GM23338 (cell line): Measurements from ENCODE around the gene IDE. TPM values are rescaled to one million over a fixed set of nuclear protein-coding genes. Genes with fewer than 3 reads are reported as not detected.

Source experiments
- ATAC-seq: fragments of 200-7000 bp; cut with Tn5 transposase; 3 replicates; pipeline ENCODE4 v1.9.1; 2020
- DNase-seq: peaks from one replicate; pipeline ENCODE4 v3.0.0-alpha.2; 2015; ENCODE audit warnings: low spot score
- H2AFZ ChIP-seq: fragments of 200-600 bp; sonication (generic); 2 replicates; pipeline ENCODE4 v1.8.0; 2016; ENCODE audit warnings: antibody characterized with exemption, mild to moderate bottlenecking, moderate library complexity
- H3F3A ChIP-seq: fragments of 200-600 bp; sonication (generic); replicated peaks from 2 replicates; pipeline ENCODE4 v1.8.0; 2017; ENCODE audit warnings: antibody characterized with exemption, mixed run types, low read depth
- H3K27ac ChIP-seq: fragments of 200-600 bp; sonication (generic); 2 replicates; pipeline ENCODE4 v1.6.1; 2016; ENCODE audit warnings: low read depth
- H3K27me3 ChIP-seq: fragments of 200-600 bp; sonication (generic); 2 replicates; pipeline ENCODE4 v1.8.0; 2016; ENCODE audit warnings: mild to moderate bottlenecking, mixed run types, moderate library complexity; ENCODE audit not compliant: insufficient read depth
- H3K36me3 ChIP-seq: fragments of 200-600 bp; sonication (generic); 2 replicates; pipeline ENCODE4 v1.8.0; 2016; ENCODE audit warnings: mild to moderate bottlenecking; ENCODE audit not compliant: insufficient read depth
- H3K4me1 ChIP-seq: fragments of 200-600 bp; sonication (generic); 2 replicates; pipeline ENCODE4 v1.8.0; 2016; ENCODE audit warnings: mild to moderate bottlenecking, moderate library complexity; ENCODE audit not compliant: insufficient read depth
- H3K4me2 ChIP-seq: fragments of 200-600 bp; sonication (generic); 2 replicates; pipeline ENCODE4 v1.7.1; 2017; ENCODE audit warnings: mixed run types
- H3K4me3 ChIP-seq: fragments of 200-600 bp; sonication (generic); 2 replicates; pipeline ENCODE4 v1.6.1; 2016; ENCODE audit warnings: mixed run types
- H3K79me2 ChIP-seq: fragments of 200-600 bp; sonication (generic); replicated peaks from 2 replicates; pipeline ENCODE4 v1.8.0; 2017; ENCODE audit warnings: mild to moderate bottlenecking; ENCODE audit not compliant: insufficient read depth
- H3K9me2 ChIP-seq: fragments of 200-600 bp; sonication (generic); 2 replicates; pipeline ENCODE4 v1.8.0; 2017; ENCODE audit not compliant: insufficient read depth
- H4K20me1 ChIP-seq: fragments of 200-600 bp; sonication (generic); replicated peaks from 2 replicates; pipeline ENCODE4 v1.8.0; 2017; ENCODE audit warnings: mild to moderate bottlenecking; ENCODE audit not compliant: insufficient read depth
- H3K27ac Mint-ChIP-seq: 2 replicates; pipeline ENCODE4 v1.8.0; 2020; ENCODE audit warnings: inconsistent platforms, mild to moderate bottlenecking, moderate library complexity, mixed read lengths
- H3K27me3 Mint-ChIP-seq: 3 replicates; pipeline ENCODE4 v1.8.0; 2022; ENCODE audit warnings: low read depth, mild to moderate bottlenecking, moderate library complexity, mixed read lengths, inconsistent platforms; ENCODE audit not compliant: insufficient read depth, poor library complexity
- H3K36me3 Mint-ChIP-seq: 3 replicates; pipeline ENCODE4 v1.8.0; 2021; ENCODE audit warnings: low read depth, mild to moderate bottlenecking, inconsistent platforms, moderate library complexity, mixed read lengths
- H3K4me1 Mint-ChIP-seq: 3 replicates; pipeline ENCODE4 v1.8.0; 2020; ENCODE audit warnings: mild to moderate bottlenecking, inconsistent platforms, mixed read lengths
- H3K4me3 Mint-ChIP-seq: 3 replicates; pipeline ENCODE4 v1.8.0; 2021; ENCODE audit warnings: moderate library complexity, mild to moderate bottlenecking, inconsistent platforms, mixed read lengths
- H3K9me3 Mint-ChIP-seq: 3 replicates; pipeline ENCODE4 v1.8.0; 2020; ENCODE audit warnings: moderate library complexity, mild to moderate bottlenecking, inconsistent platforms, mixed read lengths
- CREB1 ChIP-seq: fragments of 250-450 bp; sonication (Bioruptor Pico); IDR thresholded peaks from 2 replicates; pipeline ENCODE4 v1.5.0; 2020; ENCODE audit warnings: low read depth, mild to moderate bottlenecking, moderate library complexity
- EZH2 ChIP-seq: fragments of 200-600 bp; sonication (generic); IDR thresholded peaks from one replicate; pipeline ENCODE4 v1.8.0; 2017; ENCODE audit warnings: antibody characterized with exemption, mild to moderate bottlenecking, low read depth; ENCODE audit not compliant: unreplicated experiment
- EZH2phosphoT487 ChIP-seq: fragments of 200-600 bp; sonication (generic); IDR thresholded peaks from one replicate; pipeline ENCODE4 v1.8.1; 2018; ENCODE audit warnings: antibody characterized with exemption; ENCODE audit not compliant: unreplicated experiment
- JUNB ChIP-seq: IDR thresholded peaks from one replicate; pipeline ENCODE4 v1.6.1; 2016; ENCODE audit warnings: antibody characterized with exemption; ENCODE audit not compliant: unreplicated experiment
- NANOG ChIP-seq: IDR thresholded peaks from 2 replicates; pipeline ENCODE4 v1.6.1; 2016; ENCODE audit warnings: antibody characterized with exemption, borderline replicate concordance
- REST ChIP-seq: IDR thresholded peaks from one replicate; pipeline ENCODE4 v1.6.1; 2018; ENCODE audit warnings: antibody characterized with exemption; ENCODE audit not compliant: unreplicated experiment
- STAT1 ChIP-seq: IDR thresholded peaks from one replicate; pipeline ENCODE4 v1.6.1; 2016; ENCODE audit warnings: antibody characterized with exemption; ENCODE audit not compliant: unreplicated experiment
- ZNF114 ChIP-seq: fragments of 250-450 bp; sonication (Bioruptor Pico); IDR thresholded peaks from 2 replicates; pipeline ENCODE4 v1.5.0; 2020; ENCODE audit warnings: mild to moderate bottlenecking, moderate library complexity
- ZNF331 ChIP-seq: fragments of 250-450 bp; sonication (Bioruptor Pico); IDR thresholded peaks from 2 replicates; pipeline ENCODE4 v1.5.0; 2020; ENCODE audit warnings: low read depth, mild to moderate bottlenecking, moderate library complexity
- polyA plus RNA-seq: library from polyadenylated mRNA; unstranded; fragments of >200 nt; fragmentation: Nextera tagmentation; extraction: Ambion mirVana; gene quantifications from 2 replicates; pipeline ENCODE4 v1.2.1, GENCODE V29; 2016
- total RNA-seq: library from RNA; depleted of rRNA; stranded (reverse); fragments of >200 nt; shearing (Covaris generic); gene quantifications from 2 replicates; pipeline ENCODE4 v1.2.3, GENCODE V29; 2014
- TF ChIP-seq, protein P1 (sequence below): fragments of 250-450 bp; sonication (Bioruptor Pico); IDR thresholded peaks from 2 replicates; pipeline ENCODE4 v1.5.0; 2020; ENCODE audit warnings: mild to moderate bottlenecking, moderate library complexity
- TF ChIP-seq, protein P2 (sequence below): IDR thresholded peaks from 2 replicates; pipeline ENCODE4 v1.6.1; 2016; ENCODE audit warnings: antibody characterized with exemption

Gene IDE
- total and polyA plus RNA-seq, 2 experiments from 2014 or later, result 12.9 to 36.3 TPM

DNA sequence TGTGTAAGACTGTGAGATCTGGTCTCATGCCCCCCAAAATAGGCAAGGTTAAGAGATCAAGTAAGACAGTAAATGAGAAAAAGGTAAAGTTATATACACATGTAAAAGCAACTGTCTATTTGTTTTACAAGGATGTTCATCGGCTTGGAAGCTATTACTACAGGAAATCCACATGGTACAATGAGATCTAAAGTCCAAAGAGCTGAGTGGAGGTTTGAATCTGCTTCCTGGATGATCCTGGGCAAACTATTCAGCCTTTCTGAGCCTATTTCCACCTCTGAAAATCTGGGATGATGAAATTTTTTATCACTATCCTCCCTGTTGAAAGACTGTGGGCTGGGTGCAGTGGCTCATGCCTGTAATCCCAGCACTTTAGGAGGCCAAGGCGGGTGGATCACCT, 123.0 kb downstream of the IDE start (continued):
- TF ChIP-seq EZH2 (no peak), ZNF331 (CRISPR knock-in tag) (no peak), REST (no peak), EZH2phosphoT487 (no peak), STAT1 (no peak)

DNA sequence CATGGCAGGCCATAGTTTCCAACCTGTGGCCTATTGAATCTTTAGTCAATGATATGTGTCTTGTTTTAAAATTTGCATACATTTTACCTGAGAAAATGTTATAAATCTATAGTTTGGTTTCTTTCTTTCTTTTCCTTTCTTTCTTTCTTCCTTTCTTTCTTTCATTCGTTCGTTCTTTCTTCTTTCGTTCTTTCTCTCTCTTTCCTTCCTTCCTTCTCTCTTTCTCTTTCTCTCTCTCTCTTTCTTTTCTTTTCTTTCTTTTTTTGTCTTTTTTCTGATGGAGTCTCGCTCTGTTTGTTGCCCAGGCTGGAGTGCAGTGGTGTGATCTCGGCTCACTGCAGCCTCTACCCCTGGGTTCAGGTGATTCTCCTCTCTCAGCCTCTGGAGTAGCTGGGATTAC, 133.3 kb downstream of the IDE start:
- Mint-ChIP-seq H3K27me3 (peaks cover 2% of the 10 kb centered on the region), H3K9me3 (no peaks in the 10 kb centered on the region), H3K27ac (no peak overlapping the region), H3K4me3 (no peak overlapping the region), H3K36me3 (no peaks in the 10 kb centered on the region), H3K4me1 (no peaks in the 10 kb centered on the region; the same call in 2 of the 3 replicates)
- Histone ChIP-seq H3K36me3 (no peaks in the 10 kb centered on the region), H3K9me2 (no peaks in the 10 kb centered on the region), H3K4me1 (no peaks in the 10 kb centered on the region), H3F3A (no peaks in the 10 kb centered on the region), H3K4me2 (no peak overlapping the region), H3K27ac (no peak overlapping the region), H4K20me1 (no peaks in the 10 kb centered on the region), H2AFZ (no peak overlapping the region), H3K27me3 (no peaks in the 10 kb centered on the region), H3K4me3 (no peak overlapping the region), H3K79me2 (no peaks in the 10 kb centered on the region)
- ATAC-seq (no peak), DNase-seq (no peak)
- TF ChIP-seq ZNF331 (CRISPR knock-in tag), result no peak
- TF ChIP-seq REST, result no peak
- TF ChIP-seq NANOG, result no peak
- TF ChIP-seq EZH2, result no peak
- no peak for TF ChIP-seq STAT1
- TF ChIP-seq, protein P1, sequence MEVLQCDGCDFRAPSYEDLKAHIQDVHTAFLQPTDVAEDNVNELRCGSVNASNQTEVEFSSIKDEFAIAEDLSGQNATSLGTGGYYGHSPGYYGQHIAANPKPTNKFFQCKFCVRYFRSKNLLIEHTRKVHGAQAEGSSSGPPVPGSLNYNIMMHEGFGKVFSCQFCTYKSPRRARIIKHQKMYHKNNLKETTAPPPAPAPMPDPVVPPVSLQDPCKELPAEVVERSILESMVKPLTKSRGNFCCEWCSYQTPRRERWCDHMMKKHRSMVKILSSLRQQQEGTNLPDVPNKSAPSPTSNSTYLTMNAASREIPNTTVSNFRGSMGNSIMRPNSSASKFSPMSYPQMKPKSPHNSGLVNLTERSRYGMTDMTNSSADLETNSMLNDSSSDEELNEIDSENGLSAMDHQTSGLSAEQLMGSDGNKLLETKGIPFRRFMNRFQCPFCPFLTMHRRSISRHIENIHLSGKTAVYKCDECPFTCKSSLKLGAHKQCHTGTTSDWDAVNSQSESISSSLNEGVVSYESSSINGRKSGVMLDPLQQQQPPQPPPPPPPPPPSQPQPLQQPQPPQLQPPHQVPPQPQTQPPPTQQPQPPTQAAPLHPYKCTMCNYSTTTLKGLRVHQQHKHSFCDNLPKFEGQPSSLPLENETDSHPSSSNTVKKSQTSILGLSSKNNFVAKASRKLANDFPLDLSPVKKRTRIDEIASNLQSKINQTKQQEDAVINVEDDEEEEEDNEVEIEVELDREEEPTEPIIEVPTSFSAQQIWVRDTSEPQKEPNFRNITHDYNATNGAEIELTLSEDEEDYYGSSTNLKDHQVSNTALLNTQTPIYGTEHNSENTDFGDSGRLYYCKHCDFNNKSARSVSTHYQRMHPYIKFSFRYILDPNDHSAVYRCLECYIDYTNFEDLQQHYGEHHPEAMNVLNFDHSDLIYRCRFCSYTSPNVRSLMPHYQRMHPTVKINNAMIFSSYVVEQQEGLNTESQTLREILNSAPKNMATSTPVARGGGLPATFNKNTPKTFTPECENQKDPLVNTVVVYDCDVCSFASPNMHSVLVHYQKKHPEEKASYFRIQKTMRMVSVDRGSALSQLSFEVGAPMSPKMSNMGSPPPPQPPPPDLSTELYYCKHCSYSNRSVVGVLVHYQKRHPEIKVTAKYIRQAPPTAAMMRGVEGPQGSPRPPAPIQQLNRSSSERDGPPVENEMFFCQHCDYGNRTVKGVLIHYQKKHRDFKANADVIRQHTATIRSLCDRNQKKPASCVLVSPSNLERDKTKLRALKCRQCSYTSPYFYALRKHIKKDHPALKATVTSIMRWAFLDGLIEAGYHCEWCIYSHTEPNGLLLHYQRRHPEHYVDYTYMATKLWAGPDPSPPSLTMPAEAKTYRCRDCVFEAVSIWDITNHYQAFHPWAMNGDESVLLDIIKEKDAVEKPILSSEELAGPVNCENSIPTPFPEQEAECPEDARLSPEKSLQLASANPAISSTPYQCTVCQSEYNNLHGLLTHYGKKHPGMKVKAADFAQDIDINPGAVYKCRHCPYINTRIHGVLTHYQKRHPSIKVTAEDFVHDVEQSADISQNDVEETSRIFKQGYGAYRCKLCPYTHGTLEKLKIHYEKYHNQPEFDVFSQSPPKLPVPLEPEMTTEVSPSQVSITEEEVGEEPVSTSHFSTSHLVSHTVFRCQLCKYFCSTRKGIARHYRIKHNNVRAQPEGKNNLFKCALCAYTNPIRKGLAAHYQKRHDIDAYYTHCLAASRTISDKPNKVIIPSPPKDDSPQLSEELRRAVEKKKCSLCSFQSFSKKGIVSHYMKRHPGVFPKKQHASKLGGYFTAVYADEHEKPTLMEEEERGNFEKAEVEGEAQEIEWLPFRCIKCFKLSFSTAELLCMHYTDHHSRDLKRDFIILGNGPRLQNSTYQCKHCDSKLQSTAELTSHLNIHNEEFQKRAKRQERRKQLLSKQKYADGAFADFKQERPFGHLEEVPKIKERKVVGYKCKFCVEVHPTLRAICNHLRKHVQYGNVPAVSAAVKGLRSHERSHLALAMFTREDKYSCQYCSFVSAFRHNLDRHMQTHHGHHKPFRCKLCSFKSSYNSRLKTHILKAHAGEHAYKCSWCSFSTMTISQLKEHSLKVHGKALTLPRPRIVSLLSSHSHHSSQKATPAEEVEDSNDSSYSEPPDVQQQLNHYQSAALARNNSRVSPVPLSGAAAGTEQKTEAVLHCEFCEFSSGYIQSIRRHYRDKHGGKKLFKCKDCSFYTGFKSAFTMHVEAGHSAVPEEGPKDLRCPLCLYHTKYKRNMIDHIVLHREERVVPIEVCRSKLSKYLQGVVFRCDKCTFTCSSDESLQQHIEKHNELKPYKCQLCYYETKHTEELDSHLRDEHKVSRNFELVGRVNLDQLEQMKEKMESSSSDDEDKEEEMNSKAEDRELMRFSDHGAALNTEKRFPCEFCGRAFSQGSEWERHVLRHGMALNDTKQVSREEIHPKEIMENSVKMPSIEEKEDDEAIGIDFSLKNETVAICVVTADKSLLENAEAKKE, result no peak
- TF ChIP-seq CREB1 (CRISPR knock-in tag), result no peak
- TF ChIP-seq, protein P2, sequence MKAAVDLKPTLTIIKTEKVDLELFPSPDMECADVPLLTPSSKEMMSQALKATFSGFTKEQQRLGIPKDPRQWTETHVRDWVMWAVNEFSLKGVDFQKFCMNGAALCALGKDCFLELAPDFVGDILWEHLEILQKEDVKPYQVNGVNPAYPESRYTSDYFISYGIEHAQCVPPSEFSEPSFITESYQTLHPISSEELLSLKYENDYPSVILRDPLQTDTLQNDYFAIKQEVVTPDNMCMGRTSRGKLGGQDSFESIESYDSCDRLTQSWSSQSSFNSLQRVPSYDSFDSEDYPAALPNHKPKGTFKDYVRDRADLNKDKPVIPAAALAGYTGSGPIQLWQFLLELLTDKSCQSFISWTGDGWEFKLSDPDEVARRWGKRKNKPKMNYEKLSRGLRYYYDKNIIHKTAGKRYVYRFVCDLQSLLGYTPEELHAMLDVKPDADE, result no peak
- TF ChIP-seq EZH2phosphoT487, result no peak
- TF ChIP-seq ZNF114 (CRISPR knock-in tag), result no peak
- no peak for TF ChIP-seq JUNB
